Daoy (cell line): ENCODE data around the gene COL11A2. TPM values are rescaled to one million over a fixed set of nuclear protein-coding genes. Genes with fewer than 3 reads are reported as not detected.

Source experiments
- DNase-seq: peaks from one replicate; pipeline ENCODE4 v3.0.0-alpha.2; 2015; ENCODE audit warnings: low read depth
- total RNA-seq: library from RNA; depleted of rRNA; stranded (reverse); fragments of >200 nt; shearing (Covaris generic); gene quantifications from 2 replicates; pipeline ENCODE4 v1.2.3, GENCODE V29; 2014

The COL11A2 gene
- total RNA-seq, 1 experiment from 2014 or later, result 1.6 TPM

DNA sequence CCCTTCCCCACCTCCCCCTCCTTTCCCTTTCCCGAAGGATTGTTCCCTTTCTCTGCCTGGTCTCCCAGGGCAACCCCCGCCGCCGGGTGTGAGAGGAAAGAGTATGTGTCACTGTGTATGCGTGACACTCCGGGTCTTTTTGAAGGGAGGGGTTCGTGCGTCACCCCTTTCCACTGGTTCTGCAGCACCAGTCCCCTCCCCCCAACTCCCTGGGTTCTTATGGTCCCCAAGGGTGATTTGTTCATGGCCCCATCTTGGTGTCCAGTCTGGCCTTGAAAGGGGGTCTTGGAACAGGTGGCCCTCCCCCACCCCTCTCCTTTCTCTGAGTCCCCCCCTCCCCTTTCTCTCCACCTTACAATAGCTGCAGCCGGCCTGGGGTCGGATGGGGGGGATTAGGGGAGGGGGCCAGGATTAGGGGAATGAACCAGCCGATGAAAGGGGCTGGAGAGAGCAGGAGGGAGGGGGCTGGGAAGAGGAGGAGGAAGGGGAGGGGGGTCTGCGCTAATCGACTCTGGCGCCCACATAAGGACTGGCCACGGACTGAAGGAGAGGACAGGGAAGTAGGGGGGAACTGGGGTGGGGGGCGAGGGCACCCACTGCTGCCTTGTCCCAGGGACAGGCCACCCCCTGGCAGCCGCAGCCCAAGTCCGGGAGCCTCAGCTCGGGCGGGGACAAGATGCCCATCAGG is 14.7 kb upstream of the COL11A2 start:
- DNase-seq, result peak; percentile 92

DNA sequence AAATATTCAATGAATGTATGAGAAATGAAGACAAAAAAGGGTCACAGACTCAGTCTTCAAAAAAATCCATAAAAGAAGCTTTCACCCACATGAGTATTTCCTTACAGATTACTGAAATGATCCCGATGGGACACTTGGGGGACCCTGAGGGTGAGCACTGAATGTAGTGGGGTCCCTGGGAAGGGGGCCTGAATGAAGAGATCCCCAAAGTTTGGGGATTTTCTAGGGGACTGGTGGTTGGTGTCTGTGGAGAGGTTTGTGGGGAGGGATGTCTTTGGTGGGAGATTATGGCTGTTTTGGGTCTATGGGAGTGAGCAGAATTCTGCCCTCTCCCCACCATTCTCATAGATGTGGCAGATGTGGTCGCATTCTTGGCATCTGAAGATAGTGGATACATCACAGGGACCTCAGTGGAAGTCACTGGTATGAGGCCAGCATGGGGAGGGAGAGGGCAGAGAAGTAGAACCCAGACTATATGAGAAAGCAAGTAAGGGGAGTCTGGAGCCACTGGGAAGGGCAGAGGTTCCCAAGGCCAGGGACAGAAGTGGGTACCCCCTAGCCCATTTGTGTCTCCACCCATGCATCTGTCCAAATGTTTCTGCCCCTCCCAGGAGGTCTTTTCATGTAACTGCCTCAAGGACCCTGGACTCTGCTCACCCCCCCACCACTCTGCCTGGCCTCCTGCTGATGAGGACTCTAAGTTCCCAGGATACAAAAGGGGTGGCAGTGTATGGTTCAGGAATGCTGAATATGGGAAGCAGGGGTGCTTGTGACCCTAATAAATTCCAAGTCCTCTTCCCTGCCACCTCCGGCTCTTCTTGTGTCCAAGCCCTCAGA is 14.0 kb upstream of the COL11A2 start:
- DNase-seq, result peak; percentile 48

DNA sequence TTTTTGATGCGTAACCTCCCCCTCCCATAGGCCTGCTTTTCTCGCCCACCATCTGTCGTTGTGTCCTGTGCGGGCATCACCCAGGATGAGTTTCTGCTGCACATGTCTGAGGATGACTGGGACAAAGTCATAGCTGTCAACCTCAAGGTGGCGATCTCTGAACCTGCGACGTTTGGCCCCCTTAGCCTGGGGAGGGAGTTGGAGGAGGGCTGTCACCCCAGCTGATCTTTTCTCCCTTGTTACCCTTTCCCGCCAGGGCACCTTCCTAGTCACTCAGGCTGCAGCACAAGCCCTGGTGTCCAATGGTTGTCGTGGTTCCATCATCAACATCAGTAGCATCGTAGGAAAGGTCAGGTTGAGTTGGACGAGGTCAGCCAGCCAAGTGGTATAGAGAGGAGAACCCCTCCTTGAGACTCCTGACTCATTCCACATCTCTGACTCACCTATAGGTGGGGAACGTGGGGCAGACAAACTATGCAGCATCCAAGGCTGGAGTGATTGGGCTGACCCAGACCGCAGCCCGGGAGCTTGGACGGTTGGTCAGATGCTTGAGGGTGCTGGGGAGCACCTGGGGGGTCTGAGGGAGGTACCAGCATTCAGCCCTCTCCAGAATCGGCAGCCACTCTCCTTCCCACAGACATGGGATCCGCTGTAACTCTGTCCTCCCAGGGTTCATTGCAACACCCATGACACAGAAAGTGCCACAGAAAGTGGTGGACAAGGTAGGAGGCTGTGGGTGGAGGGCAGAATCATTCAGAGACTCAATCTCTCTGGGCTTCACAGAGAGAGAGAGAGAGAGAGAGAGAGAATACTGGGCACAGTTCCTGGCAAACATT is 13.1 kb upstream of the COL11A2 start:
- peak; percentile 94 for DNase-seq

DNA sequence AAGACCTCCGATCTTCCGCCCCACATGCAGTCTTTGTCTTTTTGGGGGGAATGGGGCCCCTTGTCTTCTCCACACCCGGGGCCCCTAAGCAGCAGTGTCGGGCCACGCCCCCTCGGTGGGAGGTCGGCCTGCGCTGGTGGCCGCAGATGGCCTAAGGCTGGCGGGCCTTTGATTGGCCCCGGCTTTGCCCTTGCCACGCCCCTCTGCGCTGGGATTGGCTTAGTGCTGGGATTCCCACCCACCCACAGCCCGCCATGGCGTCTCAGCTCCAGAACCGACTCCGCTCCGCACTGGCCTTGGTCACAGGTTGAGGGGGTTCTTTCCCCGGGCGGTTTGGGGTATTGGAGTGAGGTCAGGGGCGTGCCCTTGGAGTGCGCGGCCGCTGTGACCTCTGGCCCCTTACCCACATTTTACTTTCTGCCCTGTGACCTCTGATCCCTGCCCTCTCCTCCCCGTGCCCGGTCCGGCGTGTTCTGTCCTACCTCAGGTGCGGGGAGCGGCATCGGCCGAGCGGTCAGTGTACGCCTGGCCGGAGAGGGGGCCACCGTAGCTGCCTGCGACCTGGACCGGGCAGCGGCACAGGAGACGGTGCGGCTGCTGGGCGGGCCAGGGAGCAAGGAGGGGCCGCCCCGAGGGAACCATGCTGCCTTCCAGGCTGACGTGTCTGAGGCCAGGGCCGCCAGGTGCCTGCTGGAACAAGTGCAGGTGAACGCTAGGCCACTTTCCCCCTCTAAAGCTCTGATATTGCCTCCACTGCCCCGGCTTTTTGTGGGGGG is 12.3 kb upstream of the COL11A2 start, which contains the start of gene HSD17B8:
TSS of gene HSD17B8 (plus strand) at position 241 of the 776 bp plus-strand sequence. CDS start at position 255, 14 bp downstream.
- peak; percentile 96 for DNase-seq

DNA sequence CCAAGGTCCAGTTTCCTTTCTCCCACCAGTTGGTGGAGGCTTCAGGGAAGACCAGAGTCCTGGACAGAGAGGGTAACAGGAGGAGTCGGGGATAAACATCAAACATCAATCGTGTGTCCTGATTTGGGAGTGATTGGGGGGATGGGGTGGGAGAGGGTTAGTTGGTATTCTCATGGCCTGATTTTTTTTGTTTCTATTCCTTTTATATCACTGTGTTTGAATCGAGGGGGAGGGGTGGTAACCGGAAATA is 11.8 kb upstream of the COL11A2 start:
- DNase-seq, result no peak

DNA sequence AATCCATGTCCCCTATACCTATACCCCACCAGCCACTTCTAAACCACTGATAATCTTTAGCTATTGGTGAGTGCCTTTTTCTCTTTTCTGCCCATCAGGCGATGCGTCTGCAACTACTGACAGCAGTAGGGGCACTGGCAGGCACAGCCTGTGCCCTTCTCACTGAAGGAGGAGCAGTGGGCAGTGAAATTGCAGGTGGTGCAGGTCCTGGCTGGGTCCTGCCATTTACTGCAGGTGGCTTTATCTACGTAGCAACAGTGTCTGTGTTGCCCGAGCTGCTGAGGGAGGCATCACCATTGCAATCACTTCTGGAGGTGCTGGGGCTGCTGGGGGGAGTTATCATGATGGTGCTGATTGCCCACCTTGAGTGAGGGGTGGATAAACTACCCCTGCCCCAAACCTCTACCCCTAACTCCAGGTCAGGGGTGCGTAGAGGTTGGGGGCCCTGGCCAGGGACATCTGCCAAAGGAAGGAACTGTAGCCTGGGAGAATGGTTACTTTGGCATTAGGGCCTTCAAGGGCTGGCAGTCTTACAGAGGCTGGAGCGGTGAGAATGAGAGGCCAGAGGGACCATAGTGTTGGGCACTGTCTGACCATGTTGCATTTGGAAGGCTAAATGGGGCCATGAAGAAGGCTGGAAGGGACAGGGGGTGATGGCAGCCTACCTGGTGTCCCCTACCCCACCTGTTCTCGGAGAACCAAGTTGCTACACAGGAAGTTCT is 11.3 kb upstream of the COL11A2 start:
- DNase-seq, result no peak

DNA sequence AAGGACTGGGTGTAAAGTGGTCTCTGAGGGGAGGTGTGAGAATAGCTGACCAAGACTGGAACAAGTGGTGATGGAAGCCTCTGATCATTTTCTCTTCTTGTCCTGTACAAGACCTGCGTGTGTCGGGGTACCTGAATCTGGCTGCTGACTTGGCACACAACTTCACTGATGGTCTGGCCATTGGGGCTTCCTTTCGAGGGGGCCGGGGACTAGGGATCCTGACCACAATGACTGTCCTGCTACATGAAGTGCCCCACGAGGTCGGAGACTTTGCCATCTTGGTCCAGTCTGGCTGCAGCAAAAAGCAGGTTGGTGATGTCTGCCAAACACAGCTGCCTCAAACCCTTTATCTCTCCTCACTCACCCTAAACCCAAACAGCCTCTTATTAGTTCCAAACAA is 10.5 kb upstream of the COL11A2 start:
- no peak for DNase-seq

DNA sequence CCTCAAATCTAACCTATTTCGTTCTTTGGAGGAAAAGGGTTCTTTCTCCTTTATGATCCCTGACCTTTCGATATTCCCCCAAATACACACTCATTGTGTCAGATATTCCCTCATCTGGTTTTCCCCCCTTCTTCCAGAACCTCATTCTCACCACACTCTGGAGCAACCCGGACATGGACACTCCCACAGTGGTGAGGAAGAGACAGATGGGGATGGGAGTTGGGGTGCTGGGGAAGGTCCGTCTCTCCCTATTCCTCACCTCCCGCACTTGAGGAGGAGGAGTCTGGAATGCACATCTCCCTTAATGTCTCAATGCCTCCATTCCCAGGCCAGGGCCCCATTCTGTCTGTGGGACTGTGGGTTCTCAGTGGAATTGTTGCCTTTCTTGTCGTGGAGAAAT is 9.7 kb upstream of the COL11A2 start:
- DNase-seq, result no peak

DNA sequence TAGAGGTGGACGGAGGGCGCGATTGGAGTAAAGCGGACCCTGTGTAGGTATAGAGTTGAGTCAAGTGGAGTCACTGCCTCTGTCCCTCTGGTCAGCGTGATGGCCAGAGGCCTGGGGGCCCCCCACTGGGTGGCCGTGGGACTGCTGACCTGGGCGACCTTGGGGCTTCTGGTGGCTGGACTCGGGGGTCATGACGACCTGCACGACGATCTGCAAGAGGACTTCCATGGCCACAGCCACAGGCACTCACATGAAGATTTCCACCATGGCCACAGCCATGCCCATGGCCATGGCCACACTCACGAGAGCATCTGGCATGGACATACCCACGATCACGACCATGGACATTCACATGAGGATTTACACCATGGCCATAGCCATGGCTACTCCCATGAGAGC is 8.9 kb upstream of the COL11A2 start:
- DNase-seq, result no peak

DNA sequence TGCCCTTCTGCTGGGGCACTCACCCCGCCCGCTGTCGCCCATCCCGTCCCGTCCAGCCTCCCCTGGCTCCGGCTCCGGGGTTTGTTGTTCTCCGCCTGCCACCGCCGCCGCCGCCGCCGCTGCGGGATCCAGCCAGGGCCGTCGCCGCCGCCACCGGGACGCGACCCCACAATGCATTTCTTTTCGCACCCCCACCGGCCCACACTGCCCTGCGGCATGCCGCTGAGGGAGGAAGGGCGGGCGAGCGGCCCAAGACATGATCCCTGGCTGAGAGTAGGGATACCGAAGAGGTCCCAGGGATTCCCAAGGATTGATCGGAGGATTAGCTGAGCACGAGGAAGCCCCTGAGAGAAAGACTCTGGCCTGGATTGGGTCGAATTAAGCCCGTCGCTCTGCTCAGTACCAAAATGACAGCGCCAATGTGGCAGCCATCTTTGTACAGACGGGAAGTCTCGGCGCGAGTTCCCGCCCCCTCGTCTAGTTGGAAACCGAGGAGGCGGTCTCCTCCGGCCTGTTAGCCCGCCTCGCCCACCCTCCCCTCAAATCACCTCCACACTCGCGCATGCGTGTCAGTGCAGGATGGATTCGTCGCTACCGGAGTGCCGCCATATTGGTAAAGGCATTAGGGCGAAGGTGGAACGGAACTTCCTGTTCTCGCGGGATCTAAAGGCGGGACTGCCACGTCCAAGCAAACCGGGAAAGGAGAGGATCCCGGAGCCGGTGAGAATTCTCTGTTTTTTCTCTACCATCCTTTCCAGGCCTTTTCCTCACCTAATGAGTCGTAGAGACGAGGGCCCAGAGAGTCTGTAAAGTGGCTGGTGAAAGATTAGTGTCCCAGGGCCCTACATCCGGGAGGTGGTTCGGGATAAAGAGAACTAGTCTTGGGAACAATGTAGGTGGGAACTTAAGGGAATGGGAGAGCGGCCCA is 8.2 kb upstream of the COL11A2 start, which contains the start of the genes RXRB and SLC39A7:
TSS of gene RXRB (minus strand) at position 447 of the 928 bp plus-strand sequence. CDS start at position 258, 189 bp downstream.
TSS of gene SLC39A7 (plus strand) at position 649 of the 928 bp plus-strand sequence. CDS start 379 bp downstream, outside the sequence.
- peak; percentile 100 for DNase-seq

DNA sequence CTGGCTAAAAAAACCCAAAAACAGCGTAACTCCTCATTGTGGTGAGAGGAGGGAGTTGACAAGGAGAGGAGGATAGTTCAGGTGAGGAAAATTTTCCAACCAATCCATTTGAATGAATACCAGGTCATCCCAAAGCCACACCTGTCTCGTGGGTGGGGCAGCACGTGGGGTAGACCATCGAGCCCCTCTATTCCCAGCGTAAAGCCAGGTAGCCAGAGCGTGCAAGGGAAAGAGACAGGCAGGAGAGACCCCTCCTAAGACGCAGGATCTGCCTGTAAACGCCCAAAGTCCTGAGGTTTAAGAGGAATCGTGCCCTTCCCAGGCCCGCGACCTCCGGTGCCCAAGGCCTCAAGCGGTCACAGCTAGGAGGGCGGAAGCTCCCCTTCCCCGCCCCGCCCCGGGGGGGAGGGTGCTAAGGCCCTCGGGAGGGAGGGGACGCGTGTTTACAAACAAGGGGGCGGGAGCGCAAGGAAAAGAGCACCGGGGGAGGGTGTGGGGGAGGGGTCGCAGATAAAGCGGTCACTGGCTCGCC is 7.5 kb upstream of the COL11A2 start:
- peak; percentile 81 for DNase-seq

DNA sequence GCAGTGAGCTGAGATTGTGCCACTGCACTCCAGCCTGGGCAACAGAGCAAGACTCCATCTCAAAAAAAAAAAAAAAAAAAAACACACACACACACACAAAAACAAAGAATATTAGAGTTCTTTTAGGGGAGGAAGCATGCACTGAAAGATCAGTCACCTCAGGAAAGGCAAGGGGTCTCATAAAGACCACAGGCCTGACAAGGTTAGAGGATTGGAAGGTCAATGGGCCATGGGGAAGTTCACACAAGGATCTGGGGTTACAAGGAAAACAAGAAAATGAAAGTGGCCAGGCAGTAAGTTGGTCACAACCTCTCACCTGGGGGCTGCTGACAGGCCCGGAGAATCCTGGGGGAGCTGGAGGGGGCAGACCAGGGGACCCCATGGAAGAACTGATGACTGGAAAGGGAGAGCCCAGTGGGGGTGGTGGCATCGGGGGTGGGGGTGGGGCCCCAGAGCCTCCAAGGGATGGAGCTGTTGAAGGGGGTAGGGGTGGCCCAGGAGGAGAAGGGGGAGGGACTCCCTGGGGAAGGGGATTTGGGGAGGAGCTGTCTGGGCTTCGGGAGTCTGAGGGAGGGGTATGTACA is 6.7 kb upstream of the COL11A2 start:
- no peak for DNase-seq

DNA sequence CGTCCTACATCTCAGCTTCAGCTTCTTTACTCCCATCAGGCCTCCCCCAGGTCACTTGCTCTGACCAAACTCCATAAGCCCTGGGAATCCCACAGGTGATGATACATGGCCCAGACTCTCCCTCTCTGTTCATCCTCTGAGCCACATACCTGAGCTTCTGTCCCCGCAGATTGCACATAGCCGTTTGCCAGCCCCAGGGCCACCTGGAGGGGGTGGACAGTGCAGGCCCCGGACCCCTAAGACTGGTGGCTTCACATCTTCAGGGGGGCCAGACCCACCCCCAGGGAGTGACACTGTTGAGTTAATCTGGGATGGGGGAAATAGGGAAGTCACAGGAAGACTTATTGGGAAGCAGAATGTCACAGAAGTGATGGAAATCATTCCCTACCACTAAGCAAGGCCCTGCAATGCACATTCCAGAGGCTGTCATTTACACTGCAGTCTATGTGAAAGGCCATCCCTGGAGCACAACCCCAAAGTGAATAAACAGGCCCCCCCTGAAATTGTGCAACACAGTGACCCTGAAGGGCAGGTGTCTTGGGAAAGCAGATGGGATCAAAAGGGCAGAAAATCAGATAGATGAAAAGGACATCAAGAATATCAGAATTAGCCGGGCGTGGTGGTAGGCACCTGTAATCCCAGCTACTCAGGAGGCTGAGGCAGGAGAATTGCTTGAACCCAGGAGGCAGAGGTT is 6.0 kb upstream of the COL11A2 start:
- no peak for DNase-seq

DNA sequence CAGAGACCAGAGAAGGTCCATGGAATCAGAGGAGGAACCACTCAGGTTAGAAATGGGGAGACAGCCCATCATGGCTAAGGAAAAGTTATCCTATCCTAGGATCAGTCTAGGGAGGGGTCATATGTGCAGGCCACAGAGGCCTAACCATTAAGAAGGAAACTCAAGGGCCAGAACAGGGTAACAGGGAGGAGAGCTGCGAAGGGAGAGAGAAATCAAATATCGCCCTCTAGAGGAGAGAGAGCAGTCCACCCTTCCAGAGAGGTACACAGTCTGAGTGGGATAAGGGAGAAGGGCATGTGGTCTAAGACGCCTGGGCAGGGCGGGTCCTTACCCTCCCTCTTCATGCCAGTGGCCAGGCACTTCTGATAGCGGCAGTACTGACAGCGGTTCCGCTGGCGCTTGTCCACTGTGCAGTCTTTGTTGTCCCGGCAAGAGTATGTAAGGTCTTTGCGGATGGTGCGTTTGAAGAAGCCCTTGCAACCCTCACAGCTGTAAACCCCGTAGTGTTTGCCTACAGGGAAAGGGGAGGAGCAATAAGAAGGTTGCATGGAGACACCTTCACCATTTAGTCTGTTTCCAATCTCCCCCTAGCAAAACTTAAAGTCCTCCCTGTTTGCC is 5.3 kb upstream of the COL11A2 start:
- peak; percentile 60 for DNase-seq

DNA sequence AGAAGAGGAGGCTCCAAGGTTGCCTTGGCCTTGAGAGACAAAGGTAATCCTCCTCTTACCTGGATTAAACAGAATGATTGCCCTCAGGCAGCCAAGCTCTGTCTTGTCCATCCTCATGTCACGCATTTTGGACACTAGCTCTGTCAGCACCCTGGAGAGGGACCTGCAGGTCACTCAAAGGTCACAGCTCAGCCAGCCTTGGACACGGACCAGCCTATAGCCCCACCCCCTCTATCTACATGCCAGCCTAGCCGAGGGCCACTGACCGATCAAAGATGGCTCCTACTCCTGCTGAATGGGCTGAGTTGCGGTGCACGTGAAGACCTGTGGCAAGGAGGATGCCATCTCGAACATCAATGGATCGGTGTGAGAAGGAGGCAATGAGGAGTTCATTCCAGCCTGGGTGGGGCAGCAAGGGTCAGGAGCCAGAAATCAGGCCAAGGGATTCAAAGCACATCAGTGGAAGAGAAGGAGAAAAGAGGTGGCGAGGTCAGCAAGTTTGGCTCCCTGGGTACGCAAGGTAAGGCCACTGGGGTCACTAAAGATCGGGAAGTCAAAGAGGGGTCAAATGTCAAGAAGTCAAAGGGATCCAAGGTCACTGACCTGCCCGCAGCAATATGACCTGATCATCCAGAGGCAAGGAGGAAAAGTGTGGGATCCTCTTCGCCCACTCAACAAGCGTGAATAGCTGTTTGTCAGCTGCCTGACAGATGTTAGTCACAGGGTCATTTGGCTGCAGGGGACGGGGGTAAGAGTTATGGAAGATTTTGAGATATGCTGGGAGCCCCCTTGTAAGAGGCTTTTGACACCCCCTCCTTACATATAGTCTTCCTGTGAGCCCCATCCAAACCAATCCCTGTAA is 3.3 kb upstream of the COL11A2 start:
- no peak for DNase-seq

DNA sequence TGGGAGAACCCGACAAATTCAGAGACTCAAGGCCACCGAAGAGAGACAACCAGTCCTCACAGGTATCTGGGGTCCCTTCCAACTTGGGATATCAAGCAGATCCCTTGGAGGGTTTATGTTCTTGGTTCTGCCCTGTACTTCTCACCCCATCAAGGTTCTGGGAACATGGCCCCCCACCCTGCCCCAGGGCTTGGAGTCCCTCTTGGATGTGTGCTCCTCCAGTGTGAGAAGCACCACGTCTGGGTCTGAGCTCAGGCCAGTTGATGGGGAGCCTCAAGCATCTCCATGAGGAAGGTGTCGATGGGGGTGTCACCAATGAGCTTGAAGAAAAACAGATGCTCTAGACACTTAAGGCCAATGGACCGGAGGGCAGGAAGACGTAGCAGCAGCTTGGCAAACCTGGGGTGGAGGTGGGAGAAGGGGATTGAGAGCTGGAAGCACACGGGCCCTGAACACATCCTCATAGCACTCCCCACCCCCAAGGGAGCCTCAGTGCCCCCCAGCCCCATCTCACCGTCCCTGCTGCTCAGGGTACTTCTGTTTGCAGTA is 2.2 kb upstream of the COL11A2 start:
- no peak for DNase-seq

DNA sequence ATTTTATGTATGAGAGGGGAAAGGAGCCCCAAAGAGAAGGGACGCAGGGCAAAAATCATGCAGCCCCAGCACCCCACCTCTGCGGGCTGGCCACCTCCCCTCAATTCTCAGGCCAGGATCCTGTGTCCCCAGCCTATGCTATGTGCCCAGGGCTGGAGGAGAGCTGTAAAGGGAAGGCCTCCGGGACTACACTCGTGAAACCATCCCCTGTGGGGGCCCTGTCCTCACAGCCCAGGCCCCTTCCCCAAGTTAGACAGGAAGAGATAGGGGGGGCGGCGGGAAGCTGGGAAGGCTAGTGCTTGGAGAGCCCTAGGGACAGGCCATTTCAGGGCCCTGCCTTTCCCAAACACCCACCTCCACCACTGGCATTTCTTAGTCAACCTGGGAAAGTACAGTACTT is 1.4 kb upstream of the COL11A2 start:
- no peak for DNase-seq
